ENCODE results near the gene MRC2.

The MRC2 gene

GRCh38 chr17:62631086-62631935, 3.8 kb downstream of the MRC2 start:
- Histone ChIP-seq H3K4me3 (ENCODE audit: low read depth, low read length) (no peak overlapping the region), H3K9ac (no peak overlapping the region), H3K4me2 (ENCODE audit: low read length) (no peak overlapping the region), H3K27ac (no peak overlapping the region), H2AFZ (no peak overlapping the region), H3K36me3 (ENCODE audit: control insufficient read depth, insufficient read depth, low read length) (no peaks in the 10 kb centered on the region), H3K27me3 (ENCODE audit: control insufficient read depth, insufficient read depth, low read length) (peaks cover 4% of the 10 kb centered on the region), H3K79me2 (no peaks in the 10 kb centered on the region), H3K9me3 (ENCODE audit: control insufficient read depth, low read length) (no peaks in the 10 kb centered on the region), H3K4me1 (no peaks in the 10 kb centered on the region)
- no peak for TF ChIP-seq CTCF (IDR thresholded peaks at IDR 0.05)

GRCh38 chr17:62631936-62632924, 4.8 kb downstream of the MRC2 start:
- H3K27ac ChIP-seq: no peak overlapping the region

GRCh38 chr17:62637809-62638208, 10.3 kb downstream of the MRC2 start:
- H3K4me1 ChIP-seq: no peaks in the 10 kb centered on the region
- no peak overlapping the region for H3K9ac ChIP-seq
- no peaks in the 10 kb centered on the region for H3K9me3 ChIP-seq (ENCODE audit: control insufficient read depth, low read length)
- H3K4me3 ChIP-seq (ENCODE audit: low read depth, low read length): no peak overlapping the region
- no peak overlapping the region for H3K4me2 ChIP-seq (ENCODE audit: low read length)
- no peak for TF ChIP-seq CTCF (IDR thresholded peaks at IDR 0.05)
- H2AFZ ChIP-seq: no peak overlapping the region
- H3K36me3 ChIP-seq (ENCODE audit: control insufficient read depth, insufficient read depth, low read length): no peaks in the 10 kb centered on the region
- H3K79me2 ChIP-seq: no peaks in the 10 kb centered on the region
- H3K27ac ChIP-seq: no peak overlapping the region
- no peaks in the 10 kb centered on the region for H3K27me3 ChIP-seq (ENCODE audit: control insufficient read depth, insufficient read depth, low read length)

More at GRCh38 chr17:62631936-62632924, 4.8 kb downstream of the MRC2 start:
- Histone ChIP-seq H3K9ac (no peak overlapping the region), H3K4me3 (ENCODE audit: low read depth, low read length) (no peak overlapping the region), H2AFZ (no peak overlapping the region), H3K27me3 (ENCODE audit: control insufficient read depth, insufficient read depth, low read length) (no peaks in the 10 kb centered on the region), H3K4me2 (ENCODE audit: low read length) (no peak overlapping the region), H3K36me3 (ENCODE audit: control insufficient read depth, insufficient read depth, low read length) (no peaks in the 10 kb centered on the region), H3K9me3 (ENCODE audit: control insufficient read depth, low read length) (no peaks in the 10 kb centered on the region), H3K4me1 (no peaks in the 10 kb centered on the region), H3K79me2 (no peaks in the 10 kb centered on the region)
- TF ChIP-seq CTCF (IDR thresholded peaks at IDR 0.05): no peak

DNA sequence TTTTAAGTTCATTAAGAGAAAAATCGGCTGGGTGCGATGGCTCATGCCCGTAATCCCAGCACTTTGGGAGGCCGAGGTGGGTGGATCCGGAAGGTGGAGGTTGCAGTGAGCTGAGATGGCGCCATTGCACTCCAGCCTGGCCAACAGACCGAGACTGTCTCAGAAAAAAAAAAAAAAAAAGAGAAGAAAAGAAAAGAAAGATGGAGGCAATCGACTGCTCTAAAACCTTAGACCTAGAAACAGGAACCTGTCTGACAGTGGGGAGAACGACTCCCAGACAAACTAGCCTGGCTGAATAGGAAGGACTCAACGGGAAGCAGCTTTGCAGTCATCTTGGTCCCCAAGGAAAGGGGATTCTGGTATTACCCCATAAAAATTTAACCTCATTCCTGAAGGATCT, 13.7 kb downstream of the MRC2 start:
- H3K4me2 ChIP-seq (ENCODE audit: low read length): no peak overlapping the region
- H3K4me1 ChIP-seq: no peaks in the 10 kb centered on the region
- no peak overlapping the region for H3K9ac ChIP-seq
- no peaks in the 10 kb centered on the region for H3K27me3 ChIP-seq (ENCODE audit: control insufficient read depth, insufficient read depth, low read length)
- TF ChIP-seq CTCF (IDR thresholded peaks at IDR 0.05): no peak
- no peaks in the 10 kb centered on the region for H3K9me3 ChIP-seq (ENCODE audit: control insufficient read depth, low read length)
- no peaks in the 10 kb centered on the region for H3K36me3 ChIP-seq (ENCODE audit: control insufficient read depth, insufficient read depth, low read length)
- no peaks in the 10 kb centered on the region for H3K79me2 ChIP-seq
- no peak overlapping the region for H3K27ac ChIP-seq
- no peak overlapping the region for H2AFZ ChIP-seq
- no peak overlapping the region for H3K4me3 ChIP-seq (ENCODE audit: low read depth, low read length)
